ACC112 (cell line): ENCODE results near the gene GAMT.

Experiments used
- H2AFZ ChIP-seq: fragments of 200-600 bp; sonication (generic); one replicate; pipeline ENCODE4 v1.6.0; 2017; ENCODE audit warnings: antibody characterized with exemption, low read length; ENCODE audit not compliant: unreplicated experiment
- H3K27ac ChIP-seq: fragments of 200-600 bp; sonication (generic); 2 replicates; pipeline ENCODE4 v1.5.1; 2014; ENCODE audit warnings: low read depth, mild to moderate bottlenecking, antibody characterized with exemption, low read length, moderate library complexity
- H3K27me3 ChIP-seq: fragments of 200-600 bp; sonication (generic); 2 replicates; pipeline ENCODE4 v1.6.1; 2014; ENCODE audit warnings: mild to moderate bottlenecking, antibody characterized with exemption, low read length, moderate library complexity, mixed read lengths; ENCODE audit not compliant: insufficient read depth
- H3K36me3 ChIP-seq: fragments of 200-600 bp; sonication (generic); 2 replicates; pipeline ENCODE4 v1.6.1; 2016; ENCODE audit warnings: mild to moderate bottlenecking, antibody characterized with exemption, low read length, moderate library complexity, mixed read lengths; ENCODE audit not compliant: insufficient read depth
- H3K4me1 ChIP-seq: fragments of 200-600 bp; sonication (generic); one replicate; pipeline ENCODE4 v1.6.1; 2016; ENCODE audit warnings: low read length, mixed read lengths; ENCODE audit not compliant: insufficient read depth, unreplicated experiment, control insufficient read depth
- H3K4me3 ChIP-seq: fragments of 200-600 bp; sonication (generic); 2 replicates; pipeline ENCODE4 v1.5.1; 2014; ENCODE audit warnings: mild to moderate bottlenecking, low read depth, low read length
- H3K79me2 ChIP-seq: fragments of 200-600 bp; sonication (generic); one replicate; pipeline ENCODE4 v1.6.0; 2016; ENCODE audit warnings: low read length; ENCODE audit not compliant: control insufficient read depth, unreplicated experiment, insufficient read depth

GAMT gene

GRCh38 chr19:1370579-1371361, 30.6 kb downstream of the GAMT start:
- no peaks in the 10 kb centered on the region for H3K36me3 ChIP-seq
- no peaks in the 10 kb centered on the region for H3K27me3 ChIP-seq
- no peak overlapping the region for H3K4me3 ChIP-seq
- H2AFZ ChIP-seq, result no peak overlapping the region
- no peaks in the 10 kb centered on the region for H3K4me1 ChIP-seq
- H3K27ac ChIP-seq, result no peak overlapping the region
- no peaks in the 10 kb centered on the region for H3K79me2 ChIP-seq

DNA sequence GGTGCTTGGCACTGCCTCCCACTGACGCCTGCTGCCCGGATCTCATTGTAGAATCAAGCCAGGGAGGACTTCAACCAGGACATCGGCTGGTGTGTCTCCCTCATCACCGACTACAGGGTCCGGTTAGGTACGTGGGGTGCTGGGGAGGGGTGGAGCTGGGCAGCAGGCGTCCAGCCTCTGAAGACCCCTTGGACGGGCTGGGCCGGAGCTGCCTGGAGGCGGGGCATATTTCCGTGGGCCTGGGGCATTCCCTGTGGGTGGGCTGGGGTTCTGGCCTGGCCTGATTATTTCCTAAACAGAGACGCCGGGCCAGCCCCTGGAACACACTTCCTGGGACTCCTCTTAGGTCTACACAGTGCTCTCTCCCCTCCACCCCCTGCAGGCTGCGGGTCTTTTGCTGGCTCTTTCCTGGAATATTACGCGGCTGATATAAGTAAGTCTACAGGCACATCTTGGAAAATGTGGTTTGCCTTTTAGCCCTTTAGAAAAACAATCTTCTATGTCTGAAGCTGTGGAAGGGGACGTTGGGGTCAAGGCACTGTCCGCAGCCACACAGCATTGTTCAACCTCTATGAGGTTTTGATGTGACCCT, 32.0 kb downstream of the GAMT start:
- H3K27ac ChIP-seq, result no peak overlapping the region
- no peaks in the 10 kb centered on the region for H3K4me1 ChIP-seq
- H3K27me3 ChIP-seq, result no peaks in the 10 kb centered on the region
- H3K36me3 ChIP-seq, result no peaks in the 10 kb centered on the region
- no peaks in the 10 kb centered on the region for H3K79me2 ChIP-seq
- H3K4me3 ChIP-seq, result no peak overlapping the region
- no peak overlapping the region for H2AFZ ChIP-seq

GRCh38 chr19:1366899-1367870, 34.2 kb downstream of the GAMT start:
- no peak overlapping the region for H2AFZ ChIP-seq
- no peaks in the 10 kb centered on the region for H3K27me3 ChIP-seq
- no peaks in the 10 kb centered on the region for H3K79me2 ChIP-seq
- H3K4me3 ChIP-seq, result no peak overlapping the region
- peaks cover 4% of the 10 kb centered on the region for H3K4me1 ChIP-seq
- H3K27ac ChIP-seq, result no peak overlapping the region
- no peaks in the 10 kb centered on the region; the same call in 1 of the 2 replicates for H3K36me3 ChIP-seq

DNA sequence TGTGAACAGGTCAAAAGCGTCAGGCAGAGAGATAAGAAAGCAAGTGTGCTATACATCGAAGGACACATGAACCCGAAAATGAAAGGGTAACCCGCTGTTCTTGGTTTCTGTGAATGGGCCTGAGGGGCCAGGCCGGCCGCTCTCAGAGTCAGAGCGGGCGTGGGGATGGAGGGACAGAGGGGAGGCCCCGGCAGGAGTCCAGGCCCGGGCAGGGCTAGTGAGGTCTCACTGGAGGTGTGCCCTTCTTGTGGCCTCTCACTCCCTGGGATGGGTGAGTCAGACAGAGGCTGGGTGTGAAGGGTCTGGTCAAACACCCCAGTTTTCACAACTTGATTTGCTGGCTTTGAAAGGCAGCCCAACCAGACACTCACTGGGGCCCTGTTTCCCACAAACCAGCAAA, 35.0 kb downstream of the GAMT start:
- peaks cover 13% of the 10 kb centered on the region for H3K4me1 ChIP-seq
- H2AFZ ChIP-seq, result no peak overlapping the region
- H3K27ac ChIP-seq, result no peak overlapping the region
- no peaks in the 10 kb centered on the region for H3K27me3 ChIP-seq
- H3K4me3 ChIP-seq, result no peak overlapping the region
- no peaks in the 10 kb centered on the region; the same call in 1 of the 2 replicates for H3K36me3 ChIP-seq
- no peaks in the 10 kb centered on the region for H3K79me2 ChIP-seq

DNA sequence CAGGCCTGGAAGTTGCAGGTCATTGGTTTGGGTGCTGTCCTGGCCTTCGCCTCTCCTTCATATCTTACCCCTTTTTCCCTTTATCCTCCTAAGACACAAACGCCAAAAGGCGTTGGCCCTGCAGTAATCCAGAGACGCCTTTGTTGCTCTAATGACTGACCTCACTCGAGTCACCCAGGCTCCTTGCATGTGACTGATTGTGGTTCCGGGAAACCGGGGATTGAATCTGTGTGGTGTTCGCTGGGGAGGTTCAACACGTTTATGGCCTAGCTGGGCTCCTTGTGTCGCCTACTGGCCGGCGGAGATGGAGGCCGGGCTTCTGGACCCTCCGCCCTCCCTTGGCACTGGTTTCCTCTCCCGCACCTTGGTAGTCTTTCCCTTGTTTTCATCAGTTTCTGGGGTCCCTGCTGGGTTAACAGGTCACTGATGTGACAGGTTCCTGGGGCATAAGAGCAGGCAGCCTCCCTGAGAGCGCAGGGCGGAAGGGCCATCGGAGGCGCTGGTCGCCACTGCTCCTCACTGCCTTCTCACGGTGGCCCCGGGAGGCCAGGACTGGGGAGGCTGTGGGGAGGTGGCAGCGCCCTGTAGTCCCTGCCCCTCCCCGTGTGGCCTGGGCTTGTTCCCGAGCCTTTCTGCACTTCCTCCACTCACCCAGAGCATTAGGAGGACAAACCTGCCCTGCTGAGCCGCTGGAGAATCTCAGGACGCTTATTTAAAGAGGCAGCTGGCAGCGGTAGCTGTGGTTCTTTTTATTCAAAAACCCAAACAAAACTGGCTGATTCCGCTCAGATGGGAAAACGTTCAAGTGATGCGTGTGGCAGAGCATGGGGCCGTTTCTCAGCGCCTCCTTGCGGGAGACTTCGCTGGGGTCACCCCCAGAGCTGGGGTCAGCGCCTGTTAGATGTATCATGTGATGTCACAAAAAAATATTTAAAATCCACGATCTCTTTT, 35.7 kb downstream of the GAMT start:
- Histone ChIP-seq H3K4me1 (peaks cover 20% of the 10 kb centered on the region), H3K79me2 (no peaks in the 10 kb centered on the region), H3K27me3 (no peaks in the 10 kb centered on the region), H2AFZ (no peak overlapping the region), H3K4me3 (no peak overlapping the region), H3K36me3 (no peaks in the 10 kb centered on the region; the same call in 1 of the 2 replicates), H3K27ac (no peak overlapping the region)

DNA sequence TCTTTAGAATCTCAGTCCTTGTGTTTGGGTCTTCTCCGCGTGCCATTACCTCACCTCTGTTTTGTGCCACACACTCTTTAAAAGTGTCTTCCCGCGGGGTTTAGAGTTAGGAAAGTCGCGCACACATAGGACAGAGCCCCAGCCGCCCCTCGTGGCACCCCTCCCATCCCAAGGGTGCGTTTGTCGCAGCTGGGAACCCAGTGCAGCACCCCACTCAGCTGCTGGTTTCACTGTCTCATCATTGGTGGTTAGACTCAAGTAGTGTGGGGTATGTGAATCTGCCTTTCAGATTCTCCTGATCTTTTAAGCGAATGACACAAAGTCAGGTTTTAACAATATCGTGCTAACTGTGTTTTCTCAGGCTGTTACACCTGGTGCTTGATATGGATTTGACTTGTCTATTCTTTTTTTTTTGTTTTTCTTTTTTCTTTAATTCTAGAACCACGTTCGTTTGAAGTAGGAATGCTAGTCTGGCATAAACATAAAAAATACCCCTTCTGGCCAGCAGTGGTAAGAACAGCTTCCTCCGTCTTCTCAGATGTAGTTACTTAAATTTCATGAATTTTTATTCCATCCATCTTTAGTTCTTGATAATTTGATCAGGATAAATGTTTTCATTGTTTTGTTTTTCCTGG, 37.2 kb downstream of the GAMT start:
- no peaks in the 10 kb centered on the region for H3K27me3 ChIP-seq
- H2AFZ ChIP-seq, result no peak overlapping the region
- no peak overlapping the region for H3K27ac ChIP-seq
- H3K36me3 ChIP-seq, result no peaks in the 10 kb centered on the region; the same call in 1 of the 2 replicates
- H3K79me2 ChIP-seq, result no peaks in the 10 kb centered on the region
- H3K4me3 ChIP-seq, result no peak overlapping the region
- H3K4me1 ChIP-seq, result peaks cover 25% of the 10 kb centered on the region

DNA sequence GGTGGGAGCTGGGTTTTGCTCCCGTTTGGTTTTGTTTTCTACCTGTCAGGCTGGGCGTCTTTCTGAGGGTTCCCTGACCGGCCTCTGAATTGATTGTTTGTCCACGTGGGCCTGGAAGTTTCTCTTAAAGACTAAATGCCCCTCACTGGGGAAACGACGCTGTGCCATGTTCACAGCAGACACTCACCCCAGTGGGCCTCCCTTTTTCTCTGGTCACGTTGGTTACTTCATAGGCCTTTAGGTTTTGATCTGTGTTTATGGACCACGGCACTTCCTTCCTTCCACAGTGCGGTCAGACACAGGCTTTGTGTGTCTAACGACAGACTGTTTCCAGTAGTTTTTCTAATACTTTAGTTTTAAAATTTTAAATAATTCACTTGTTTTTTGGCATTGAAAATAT, 37.7 kb downstream of the GAMT start:
- H2AFZ ChIP-seq, result no peak overlapping the region
- H3K27me3 ChIP-seq, result no peaks in the 10 kb centered on the region
- no peaks in the 10 kb centered on the region; the same call in 1 of the 2 replicates for H3K36me3 ChIP-seq
- no peak overlapping the region for H3K27ac ChIP-seq
- no peak overlapping the region for H3K4me3 ChIP-seq
- no peaks in the 10 kb centered on the region for H3K79me2 ChIP-seq
- peaks cover 25% of the 10 kb centered on the region for H3K4me1 ChIP-seq

DNA sequence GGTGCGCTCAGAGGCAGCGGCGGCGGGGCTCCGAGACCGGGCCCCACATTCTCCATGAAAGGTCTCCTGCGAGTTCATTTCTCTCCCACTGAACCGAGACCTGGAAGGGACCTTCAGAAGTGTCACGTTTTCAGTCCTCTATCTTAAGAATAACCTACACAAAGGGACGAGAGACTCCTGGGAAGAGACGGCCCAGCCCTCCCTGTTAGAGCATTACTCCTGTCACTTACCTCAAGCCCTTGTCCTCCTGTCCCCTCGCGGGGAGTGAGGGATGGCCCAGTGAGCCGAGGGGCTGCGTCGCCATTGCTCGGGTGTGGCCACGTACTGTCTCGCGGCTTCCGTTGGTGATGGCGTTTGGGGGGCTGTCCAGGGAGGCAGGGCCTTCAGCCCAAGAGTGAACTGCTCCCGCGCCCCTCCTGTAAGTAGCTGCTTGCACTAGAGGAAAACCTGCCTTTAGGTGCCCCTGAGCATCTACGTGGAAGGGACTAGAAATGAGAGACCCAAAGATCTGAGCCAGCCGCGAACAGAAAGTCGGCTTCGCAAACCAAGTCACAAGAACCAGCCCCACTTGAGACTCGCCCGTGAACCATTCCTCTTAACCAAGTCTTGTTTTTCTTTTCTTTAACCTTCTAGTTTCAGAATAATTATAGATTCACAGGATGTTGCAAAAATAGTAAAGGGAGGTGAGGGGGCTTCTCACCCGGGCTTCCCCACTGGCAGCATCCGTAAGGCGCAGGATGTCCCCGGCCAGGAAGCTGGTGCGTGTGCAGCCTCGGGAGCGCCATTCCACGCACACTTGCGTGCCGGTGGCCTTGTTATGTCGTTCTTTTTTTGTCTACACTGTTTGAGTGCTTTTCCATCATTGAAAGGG, 38.7 kb downstream of the GAMT start:
- Histone ChIP-seq H3K27ac (peak overlapping the region; percentile 62; the same call in 1 of the 2 replicates), H2AFZ (no peak overlapping the region), H3K27me3 (no peaks in the 10 kb centered on the region), H3K4me1 (peaks cover 25% of the 10 kb centered on the region), H3K36me3 (no peaks in the 10 kb centered on the region; the same call in 1 of the 2 replicates), H3K4me3 (0 out of 2 replicates have a peak overlapping the region, but pooled peaks have one; percentile 74), H3K79me2 (no peaks in the 10 kb centered on the region)
